Astrocyte (in vitro differentiated cells and primary cell): ENCODE results near the gene PPIF.

Source experiments
- CTCF ChIP-seq: IDR thresholded peaks from 2 replicates; pipeline ENCODE4 v1.5.1; 2011; ENCODE audit warnings: low read depth, mild to moderate bottlenecking, inconsistent platforms, low read length, moderate library complexity; ENCODE audit not compliant: insufficient read depth
- EZH2 ChIP-seq: IDR thresholded peaks from 2 replicates; pipeline ENCODE4 v1.6.1; 2012; ENCODE audit warnings: mild to moderate bottlenecking, low read length, inconsistent platforms; ENCODE audit not compliant: insufficient read depth

- TF ChIP-seq CTCF (no peak), EZH2 (no peak)
These were observed 17.7 kb upstream of the PPIF start for GRCh38 chr10:79329529-79329928.
